Stimulated activated CD8-positive, alpha-beta memory T cell treated with anti-CD3 and anti-CD28 coated beads, Interleukin-7, amount 100 ng/mL, for 48 hours (primary cell): ENCODE data around the gene CD248.
"Not testable (repeated sequence)": the region's sequence is repeated elsewhere in the genome, so short reads cannot be mapped to it uniquely, and the experiment has no call there.

ENCODE experiments used
- DNase-seq, 2 donors: peaks; one replicate each; pipeline ENCODE4 v3.0.0-alpha.2; 2020; ENCODE audit warnings: low read depth in 1 of 2; ENCODE audit errors: extremely low read depth in 1 of 2

Gene CD248

GRCh38 chr11:66277471-66278362 lies 39.1 kb downstream of the CD248 start, which contains the start of gene CNIH2:
TSS of gene CNIH2 (plus strand) at chr11:66278175. CDS start at chr11:66278457, 282 bp downstream.
- no peak for DNase-seq

GRCh38 chr11:66277064-66277463 lies 39.8 kb downstream of the CD248 start:
- DNase-seq = not testable (repeated sequence)

- DNase-seq = not testable (repeated sequence)
Measured at GRCh38 chr11:66276619-66277018, 40.2 kb downstream of the CD248 start.

DNA sequence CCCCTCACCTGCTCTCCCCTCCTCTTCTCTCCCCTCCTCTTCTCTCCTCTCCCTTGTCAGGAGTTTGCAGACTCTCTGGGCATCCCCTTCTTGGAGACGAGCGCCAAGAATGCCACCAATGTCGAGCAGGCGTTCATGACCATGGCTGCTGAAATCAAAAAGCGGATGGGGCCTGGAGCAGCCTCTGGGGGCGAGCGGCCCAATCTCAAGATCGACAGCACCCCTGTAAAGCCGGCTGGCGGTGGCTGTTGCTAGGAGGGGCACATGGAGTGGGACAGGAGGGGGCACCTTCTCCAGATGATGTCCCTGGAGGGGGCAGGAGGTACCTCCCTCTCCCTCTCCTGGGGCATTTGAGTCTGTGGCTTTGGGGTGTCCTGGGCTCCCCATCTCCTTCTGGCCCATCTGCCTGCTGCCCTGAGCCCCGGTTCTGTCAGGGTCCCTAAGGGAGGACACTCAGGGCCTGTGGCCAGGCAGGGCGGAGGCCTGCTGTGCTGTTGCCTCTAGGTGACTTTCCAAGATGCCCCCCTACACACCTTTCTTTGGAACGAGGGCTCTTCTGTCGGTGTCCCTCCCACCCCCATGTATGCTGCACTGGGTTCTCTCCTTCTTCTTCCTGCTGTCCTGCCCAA lies 40.7 kb downstream of the CD248 start:
- DNase-seq = no peak

GRCh38 chr11:66275396-66275795 lies 41.4 kb downstream of the CD248 start:
- no peak for DNase-seq

DNA sequence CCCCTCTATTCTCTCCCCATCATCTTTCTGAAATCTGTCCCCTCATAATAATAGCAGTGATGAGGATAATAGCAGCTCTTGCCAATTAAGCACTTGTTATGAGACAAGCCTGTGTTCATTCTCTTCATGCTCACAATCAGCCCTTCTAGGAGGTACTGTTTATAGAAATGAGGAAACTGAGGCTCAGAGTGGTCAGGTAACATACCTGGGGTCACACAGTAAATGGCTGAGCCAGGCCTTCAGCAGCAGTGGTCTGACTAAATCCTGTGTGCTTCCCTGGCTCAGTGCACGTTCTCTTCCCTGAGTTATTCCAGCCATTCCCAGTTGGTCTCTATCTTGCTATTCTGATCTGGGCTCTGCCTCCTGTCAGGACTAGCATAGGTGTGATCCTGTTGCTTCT lies 42.6 kb downstream of the CD248 start:
- no peak for DNase-seq

DNA sequence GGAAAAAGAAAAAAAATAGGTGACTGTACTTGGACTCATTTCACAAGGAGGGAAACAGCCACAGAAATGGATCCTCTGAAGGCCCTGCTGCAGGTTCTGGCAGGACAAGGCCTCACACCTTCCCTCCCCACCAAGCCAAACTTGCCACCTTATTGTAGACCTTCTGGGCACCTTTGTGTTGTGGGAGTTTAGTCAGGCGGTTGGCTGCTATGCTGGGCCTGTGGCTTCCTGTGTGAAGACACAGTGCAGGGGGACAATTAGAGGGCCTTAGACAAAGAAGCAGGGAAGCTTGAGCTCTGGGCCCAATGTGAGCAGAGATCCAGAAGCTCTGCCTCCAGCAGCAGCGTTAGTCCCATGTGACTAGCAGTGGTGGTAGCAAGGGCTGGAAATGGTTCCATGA lies 44.2 kb downstream of the CD248 start:
- no peak for DNase-seq

DNA sequence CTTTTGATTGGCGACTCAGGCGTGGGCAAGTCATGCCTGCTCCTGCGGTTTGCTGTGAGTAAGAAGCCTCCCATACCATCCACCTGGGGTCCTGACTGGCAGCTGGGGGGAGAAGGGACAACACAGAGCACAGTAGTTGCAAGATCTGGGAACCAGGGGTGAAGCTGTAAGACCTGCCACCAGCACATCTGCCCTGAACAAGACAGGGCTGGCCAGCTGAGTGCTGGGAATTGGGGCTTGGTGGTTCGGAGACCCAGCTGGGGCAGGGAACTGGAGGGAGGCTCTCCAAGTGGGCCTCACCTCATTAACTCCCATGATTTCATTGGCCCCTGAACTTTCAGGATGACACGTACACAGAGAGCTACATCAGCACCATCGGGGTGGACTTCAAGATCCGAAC lies 45.0 kb downstream of the CD248 start:
- no peak for DNase-seq

DNA sequence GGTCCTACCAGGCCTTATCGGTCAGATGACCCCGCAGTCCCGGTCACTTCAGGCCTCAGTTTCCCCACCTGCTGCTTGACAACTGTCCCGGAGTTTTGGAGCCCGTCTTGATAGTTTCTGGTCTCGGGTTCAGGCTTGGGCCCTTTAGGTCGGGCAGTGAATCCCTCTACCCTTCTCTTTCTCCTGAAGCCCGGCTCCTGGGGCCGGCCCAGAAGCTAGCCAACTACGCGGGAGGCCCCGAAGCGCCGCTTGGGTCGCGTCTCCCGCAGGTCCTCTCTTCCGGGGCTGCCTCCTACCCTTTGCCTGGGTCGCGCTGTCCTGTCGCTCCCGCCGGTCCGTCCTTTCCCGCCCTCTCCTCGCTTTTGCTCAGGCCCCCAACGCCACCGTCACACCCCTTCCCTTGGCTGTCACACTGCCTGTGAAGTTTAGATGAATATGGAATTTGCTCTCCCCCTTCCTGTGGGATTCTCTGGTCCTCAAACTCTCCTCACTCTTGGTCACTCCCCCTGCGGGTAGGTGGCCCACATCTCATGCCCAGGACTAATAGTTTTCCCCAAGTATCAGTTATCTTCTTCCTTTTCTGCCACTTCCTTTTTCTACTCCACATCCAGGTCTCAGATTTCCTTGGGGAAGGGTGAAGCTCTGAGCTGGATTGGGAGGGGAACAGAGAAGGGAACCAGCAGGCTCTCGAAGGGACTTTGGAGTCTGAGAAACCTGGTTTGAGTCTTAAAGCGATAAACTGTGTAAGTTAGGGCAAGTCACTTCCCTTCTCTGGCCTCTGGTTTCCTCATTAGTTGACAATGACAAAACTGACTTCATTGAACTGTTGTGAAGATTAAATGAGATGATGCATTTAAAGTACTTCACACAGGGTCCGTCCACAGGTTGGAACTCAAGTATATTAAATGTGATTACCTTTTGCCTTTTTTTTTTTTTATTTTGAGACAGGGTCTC lies 47.6 kb downstream of the CD248 start:
- no peak for DNase-seq

- DNase-seq = peak; percentile 100
Measured at GRCh38 chr11:66268244-66268951, 48.4 kb downstream of the CD248 start, which contains the start of gene RAB1B. TSS of gene RAB1B (plus strand) at chr11:66268639. CDS start at chr11:66268680, 41 bp downstream.

- DNase-seq = peak; percentile 75 to 78
Measured at GRCh38 chr11:66267379-66268243, 49.2 kb downstream of the CD248 start.

DNA sequence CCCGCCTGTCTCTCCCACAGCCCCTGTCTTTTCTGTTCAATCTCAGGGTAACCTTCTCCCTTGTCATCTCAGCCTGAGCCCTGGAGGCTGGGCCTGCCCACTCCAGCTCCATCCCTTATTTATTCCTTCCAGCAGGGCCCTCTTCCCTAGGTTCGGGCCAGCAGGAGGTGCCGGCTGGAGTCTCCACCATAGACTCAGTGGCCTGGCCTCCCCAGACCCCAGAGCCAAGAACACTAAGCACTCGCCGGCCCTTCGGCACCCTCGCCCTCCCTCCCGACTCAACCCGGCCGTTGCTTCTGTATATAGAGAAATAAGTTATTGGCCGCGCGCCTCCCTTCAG lies 49.8 kb downstream of the CD248 start:
- DNase-seq = no peak

GRCh38 chr11:66266378-66267038 lies 50.3 kb downstream of the CD248 start:
- no peak for DNase-seq

DNA sequence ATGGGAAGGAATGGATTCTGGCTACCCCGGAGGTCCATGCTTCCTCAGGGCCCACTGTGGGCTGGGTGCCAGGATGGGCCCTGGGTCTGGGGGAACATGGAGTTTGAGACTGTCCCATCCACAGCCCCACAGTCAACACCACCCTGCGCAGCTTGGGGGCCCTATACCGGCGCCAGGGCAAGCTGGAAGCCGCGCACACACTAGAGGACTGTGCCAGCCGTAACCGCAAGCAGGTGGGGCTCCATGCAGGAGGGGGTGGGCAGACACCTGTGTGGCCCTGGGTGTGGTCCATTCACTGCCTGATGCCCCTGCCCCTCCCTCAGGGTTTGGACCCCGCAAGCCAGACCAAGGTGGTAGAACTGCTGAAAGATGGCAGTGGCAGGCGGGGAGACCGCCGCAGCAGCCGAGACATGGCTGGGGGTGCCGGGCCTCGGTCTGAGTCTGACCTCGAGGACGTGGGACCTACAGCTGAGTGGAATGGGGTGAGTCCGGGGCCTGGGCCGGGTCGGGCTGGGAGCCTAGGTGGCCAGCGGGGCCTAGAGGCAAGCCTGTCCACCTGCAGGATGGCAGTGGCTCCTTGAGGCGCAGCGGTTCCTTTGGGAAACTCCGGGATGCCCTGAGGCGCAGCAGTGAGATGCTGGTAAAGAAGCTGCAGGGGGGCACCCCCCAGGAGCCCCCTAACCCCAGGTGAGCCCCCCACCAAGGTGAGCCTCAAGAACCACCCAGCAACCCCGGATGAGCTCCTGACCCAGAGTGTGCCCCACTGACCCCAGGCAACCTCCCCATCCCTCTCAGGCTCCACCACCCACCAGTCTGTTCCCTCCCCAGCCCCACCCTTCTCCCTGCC lies 51.1 kb downstream of the CD248 start:
- no peak for DNase-seq

DNA sequence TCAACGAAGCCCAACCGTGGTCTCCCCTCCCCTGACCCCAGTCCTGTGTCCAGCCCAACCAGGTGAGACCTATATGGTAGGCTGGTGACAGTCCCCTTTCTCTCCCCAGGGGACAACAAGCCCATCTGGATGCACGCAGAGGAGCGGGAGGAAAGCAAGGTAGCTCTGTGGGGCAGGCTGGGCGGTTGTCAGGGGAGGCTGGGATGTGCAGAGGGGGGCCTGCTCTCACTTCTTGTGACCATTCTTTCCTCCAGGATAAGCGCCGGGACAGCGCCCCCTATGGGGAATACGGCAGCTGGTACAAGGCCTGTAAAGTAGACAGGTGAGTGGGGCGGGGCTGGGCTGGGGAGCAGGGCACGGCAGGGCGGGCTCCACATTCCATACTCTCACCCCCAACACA lies 51.9 kb downstream of the CD248 start:
- DNase-seq = peak in 1 of 2 donors; percentile 25
